ENCODE results near the gene SFT2D1. TPM values are rescaled to one million over a fixed set of nuclear protein-coding genes. Genes with fewer than 3 reads are reported as not detected.

SFT2D1 gene
- total and polyA plus RNA-seq, 2 of the 4 experiments (the other 2 are of a cell fraction) = 10.2 to 45.8 TPM

- TF ChIP-seq POLR2A (IDR thresholded peaks at IDR 0.05; ENCODE audit: low read depth, low read length) = no peak
- no peak for TF ChIP-seq RAD21 (IDR thresholded peaks at IDR 0.05; ENCODE audit: low read length)
Measured at GRCh38 chr6:166307082-166308032, 35.0 kb downstream of the SFT2D1 start (continued).

DNA sequence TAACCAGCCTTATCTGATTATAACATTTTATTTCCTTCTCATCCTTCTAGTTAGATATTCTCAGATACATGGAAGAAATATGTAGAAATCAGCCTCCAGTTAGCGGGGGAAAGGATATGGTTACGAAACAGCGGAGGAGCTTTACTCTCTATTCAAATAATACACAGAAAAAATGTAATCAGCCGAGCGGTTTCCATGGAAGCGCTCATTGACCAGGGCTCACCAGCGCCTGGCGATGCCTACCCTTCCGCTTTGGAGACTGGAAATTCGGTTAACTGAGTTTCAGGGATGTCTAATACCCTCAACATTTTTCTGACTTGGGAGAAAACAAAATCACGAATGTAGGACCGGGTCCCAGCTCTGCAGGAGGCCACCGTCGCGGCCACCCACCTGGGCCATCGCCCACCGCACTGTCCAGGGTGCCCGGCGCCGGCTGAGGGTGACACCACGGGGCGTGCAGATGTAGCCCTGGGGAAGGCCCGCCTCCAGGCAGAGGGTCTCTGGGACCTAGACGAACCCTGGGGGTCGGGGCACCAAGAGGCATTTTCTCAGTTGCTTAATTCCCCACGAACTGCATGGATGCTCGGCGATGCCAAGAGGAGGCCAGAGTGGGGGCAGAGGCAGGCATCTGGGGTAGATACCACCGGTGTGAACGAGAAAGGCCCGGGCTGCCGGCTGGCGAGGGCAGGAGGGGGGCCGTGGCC is 35.8 kb downstream of the SFT2D1 start:
- Histone ChIP-seq H3K23ac (ENCODE audit: low read depth, low read length) (no peak overlapping the region), H3K56ac (ENCODE audit: extremely low read depth, insufficient read depth, low read length) (no peak overlapping the region), H2BK120ac (ENCODE audit: low read depth, low read length) (no peak overlapping the region), H2AK5ac (ENCODE audit: low read depth, low read length) (no peak overlapping the region), H3K27ac (ENCODE audit: insufficient read depth, low read length) (no peak overlapping the region), H2AK9ac (replicated peaks; ENCODE audit: low read depth, low read length, poor library complexity) (peak overlapping the region; percentile 28), H3K36me3 (ENCODE audit: control insufficient read depth, insufficient read depth, low read length) (no peaks in the 10 kb centered on the region), H4K5ac (ENCODE audit: low read depth, low read length) (no peak overlapping the region), H3K4me1 (ENCODE audit: control insufficient read depth, insufficient read depth, low read length) (no peaks in the 10 kb centered on the region; the same call in 1 of the 2 replicates), H3K9ac (ENCODE audit: low read depth, low read length) (no peak overlapping the region), H3K9me3 (ENCODE audit: control insufficient read depth, insufficient read depth, low read length) (no peaks in the 10 kb centered on the region), H3K79me1 (ENCODE audit: low read depth in 1 of 2, low read length in 2 of 2) (no peaks in the 10 kb centered on the region), H3K4me3 (ENCODE audit: insufficient read depth, low read depth, low read length) (no peak overlapping the region), H3K27me3 (ENCODE audit: control insufficient read depth, insufficient read depth, low read length) (peaks cover 57% of the 10 kb centered on the region), H3K18ac (ENCODE audit: low read depth, low read length) (no peak overlapping the region), H3K4me2 (ENCODE audit: low read depth, low read length) (no peak overlapping the region), H2BK20ac (ENCODE audit: low read depth, low read length) (no peak overlapping the region), H3K9me1 (ENCODE audit: insufficient read depth, low read length) (no peaks in the 10 kb centered on the region), H2BK5ac (ENCODE audit: low read depth, low read length, poor library complexity, severe bottlenecking) (no peak overlapping the region), H3K4ac (ENCODE audit: low read depth, low read length) (no peak overlapping the region), H4K20me1 (ENCODE audit: insufficient read depth, low read length) (no peaks in the 10 kb centered on the region), H2BK15ac (ENCODE audit: low read depth, low read length) (no peak overlapping the region), H3K14ac (replicated peaks; ENCODE audit: low read depth, low read length) (no peak overlapping the region), H4K8ac (ENCODE audit: low read depth in 2 of 2, low read length in 2 of 2) (no peak overlapping the region), H4K91ac (ENCODE audit: insufficient read depth, low read depth, low read length) (no peak overlapping the region), H2AFZ (replicated peaks; ENCODE audit: low read length, poor library complexity) (no peak overlapping the region)
- intact Hi-C loops (cut with micrococcal nuclease) (no loop called here), dilution Hi-C loops (cut with HindIII; ENCODE audit: low sequenced_read_pairs, unreplicated experiment) (no loop called here), in situ Hi-C loops (cut with MboI; ENCODE audit: low sequenced_read_pairs) (no loop called here)
- no TSS peak for BruUV-seq (replicated peaks)
- WGBS, 2 experiments (ENCODE audit: extremely low coverage in 2 of 2, insufficient read length in 1 of 2) = 55% methylated on average over 9 of the region's 34 CpGs; no CpG with 5 or more reads in 1 of the 2 experiments
- no peak for TF ChIP-seq MAFK (IDR thresholded peaks at IDR 0.05; ENCODE audit: low read depth, low read length)
- TF ChIP-seq RCOR1 (IDR thresholded peaks at IDR 0.05; ENCODE audit: insufficient replicate concordance, low read length) = no peak
- no peak for TF ChIP-seq BHLHE40 (IDR thresholded peaks at IDR 0.05; ENCODE audit: low read depth, low read length)
- no peak for TF ChIP-seq MAZ (IDR thresholded peaks at IDR 0.05; ENCODE audit: borderline replicate concordance, low read depth, low read length)
- TF ChIP-seq CEBPB (IDR thresholded peaks at IDR 0.05; ENCODE audit: low read depth, low read length) = no peak
- TF ChIP-seq, protein P1, sequence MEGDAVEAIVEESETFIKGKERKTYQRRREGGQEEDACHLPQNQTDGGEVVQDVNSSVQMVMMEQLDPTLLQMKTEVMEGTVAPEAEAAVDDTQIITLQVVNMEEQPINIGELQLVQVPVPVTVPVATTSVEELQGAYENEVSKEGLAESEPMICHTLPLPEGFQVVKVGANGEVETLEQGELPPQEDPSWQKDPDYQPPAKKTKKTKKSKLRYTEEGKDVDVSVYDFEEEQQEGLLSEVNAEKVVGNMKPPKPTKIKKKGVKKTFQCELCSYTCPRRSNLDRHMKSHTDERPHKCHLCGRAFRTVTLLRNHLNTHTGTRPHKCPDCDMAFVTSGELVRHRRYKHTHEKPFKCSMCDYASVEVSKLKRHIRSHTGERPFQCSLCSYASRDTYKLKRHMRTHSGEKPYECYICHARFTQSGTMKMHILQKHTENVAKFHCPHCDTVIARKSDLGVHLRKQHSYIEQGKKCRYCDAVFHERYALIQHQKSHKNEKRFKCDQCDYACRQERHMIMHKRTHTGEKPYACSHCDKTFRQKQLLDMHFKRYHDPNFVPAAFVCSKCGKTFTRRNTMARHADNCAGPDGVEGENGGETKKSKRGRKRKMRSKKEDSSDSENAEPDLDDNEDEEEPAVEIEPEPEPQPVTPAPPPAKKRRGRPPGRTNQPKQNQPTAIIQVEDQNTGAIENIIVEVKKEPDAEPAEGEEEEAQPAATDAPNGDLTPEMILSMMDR (conservative IDR thresholded peaks at IDR 0.05; ENCODE audit: low read depth, low read length) = no peak
- TF ChIP-seq, protein P2, sequence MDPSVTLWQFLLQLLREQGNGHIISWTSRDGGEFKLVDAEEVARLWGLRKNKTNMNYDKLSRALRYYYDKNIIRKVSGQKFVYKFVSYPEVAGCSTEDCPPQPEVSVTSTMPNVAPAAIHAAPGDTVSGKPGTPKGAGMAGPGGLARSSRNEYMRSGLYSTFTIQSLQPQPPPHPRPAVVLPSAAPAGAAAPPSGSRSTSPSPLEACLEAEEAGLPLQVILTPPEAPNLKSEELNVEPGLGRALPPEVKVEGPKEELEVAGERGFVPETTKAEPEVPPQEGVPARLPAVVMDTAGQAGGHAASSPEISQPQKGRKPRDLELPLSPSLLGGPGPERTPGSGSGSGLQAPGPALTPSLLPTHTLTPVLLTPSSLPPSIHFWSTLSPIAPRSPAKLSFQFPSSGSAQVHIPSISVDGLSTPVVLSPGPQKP (IDR thresholded peaks at IDR 0.05; ENCODE audit: borderline replicate concordance, low read depth, low read length) = no peak
- no peak for TF ChIP-seq FOS (IDR thresholded peaks at IDR 0.05; ENCODE audit: low read depth, low read length)
- TF ChIP-seq USF2 (IDR thresholded peaks at IDR 0.05; ENCODE audit: low read depth, low read length) = no peak
- POLR2A ChIA-PET (ENCODE audit: unreplicated experiment) = no interaction called here
- DNase-seq (no peak), ATAC-seq (ENCODE audit: low read depth) (no peak)
- CTCF ChIA-PET = no interaction called here
